ENCODE data around the gene PRDM5. TPM values are rescaled to one million over a fixed set of nuclear protein-coding genes. Genes with fewer than 3 reads are reported as not detected.

The PRDM5 gene
- total and polyA plus RNA-seq, 9 of the 15 experiments (the other 6 are each of a cell fraction or from before 2014, with no cell fraction given) = not detected

GRCh38 chr4:120853161-120853935, 69.2 kb downstream of the PRDM5 start:
- Histone ChIP-seq H3K4me1 (replicated peaks in 1 of 2; ENCODE audit: control insufficient read depth in 2 of 2, insufficient read depth in 2 of 2, low read length in 2 of 2) (no peaks in the 10 kb centered on the region), H4K20me1 (replicated peaks; ENCODE audit: control insufficient read depth, insufficient read depth, low read length) (no peaks in the 10 kb centered on the region), H3K9ac (ENCODE audit: insufficient read depth in 1 of 2, low read depth in 2 of 2, low read length in 2 of 2) (no peak overlapping the region), H3K79me2 (ENCODE audit: control insufficient read depth, insufficient read depth, low read length) (no peaks in the 10 kb centered on the region), H3K9me3 (replicated peaks; ENCODE audit: control insufficient read depth, insufficient read depth, low read depth, low read length) (no peaks in the 10 kb centered on the region), H3K4me3 (no peak overlapping the region), H3K27me3 (ENCODE audit: control insufficient read depth in 2 of 2, insufficient read depth in 2 of 2, low read length in 2 of 2) (no peaks in the 10 kb centered on the region), H2AFZ (ENCODE audit: low read depth, low read length) (no peak overlapping the region), H3K4me2 (ENCODE audit: insufficient read depth, low read length) (no peak overlapping the region), H3K27ac (ENCODE audit: extremely low read depth, low read depth, low read length) (no peak overlapping the region), H3K9me1 (ENCODE audit: control insufficient read depth, insufficient read depth, low read length) (no peaks in the 10 kb centered on the region), H3K36me3 (ENCODE audit: control insufficient read depth, insufficient read depth, low read length) (no peaks in the 10 kb centered on the region)
- TF ChIP-seq GTF2B (IDR thresholded peaks at IDR 0.05; ENCODE audit: extremely low read depth, insufficient read length) (no peak), TCFL5 (CRISPR knock-in tag; conservative IDR thresholded peaks at IDR 0.05) (no peak), LCOR (CRISPR knock-in tag; IDR thresholded peaks at IDR 0.05) (no peak), THAP7 (CRISPR knock-in tag; IDR thresholded peaks at IDR 0.05) (no peak), NCOR1 (IDR thresholded peaks at IDR 0.05) (no peak), DPF2 (IDR thresholded peaks at IDR 0.05) (no peak), BCOR (IDR thresholded peaks at IDR 0.05) (no peak), ZFX (CRISPR knock-in tag; IDR thresholded peaks at IDR 0.05) (no peak), ADNP (tag; IDR thresholded peaks at IDR 0.05) (no peak), PRDM10 (IDR thresholded peaks at IDR 0.05; ENCODE audit: partially characterized antibody) (no peak), SMAD1 (IDR thresholded peaks at IDR 0.05; ENCODE audit: low read depth, low read length, partially characterized antibody) (no peak), THRAP3 (IDR thresholded peaks at IDR 0.05; ENCODE audit: borderline replicate concordance) (no peak)
- in situ Hi-C loops (cut with MboI) = no loop called here
- ATAC-seq = no peak
- intact Hi-C loops (cut with micrococcal nuclease) = no loop called here
- CTCF ChIA-PET (ENCODE audit: low intra/inter-chr PET ratio) = no interaction called here
- WGBS (ENCODE audit: insufficient coverage, low coverage, missing lambda C conversion rate) = 4% methylated on average over 7 of the region's 7 CpGs
- POLR2A ChIA-PET = no interaction called here
- no peak for FAIRE-seq
- DNase-seq (ENCODE audit: extremely low read depth in 1 of 4, low spot score in 3 of 4) = no peak
- BruUV-seq (replicated peaks) = no TSS peak
